ENCODE measurements around the gene TMEM131. TPM values are rescaled to one million over a fixed set of nuclear protein-coding genes. Genes with fewer than 3 reads are reported as not detected.

TMEM131 gene
- total and polyA plus RNA-seq, 2 experiments from 2014 or later = 9.2 to 22.7 TPM

- TF ChIP-seq ZNF462 (CRISPR knock-in tag; IDR thresholded peaks at IDR 0.05) = no peak
- no peak for TF ChIP-seq CTCF (conservative IDR thresholded peaks at IDR 0.05; ENCODE audit: low read depth in 2 of 2)
These were observed 243.1 kb downstream of the TMEM131 start (continued) for GRCh38 chr2:97752342-97753334.

DNA sequence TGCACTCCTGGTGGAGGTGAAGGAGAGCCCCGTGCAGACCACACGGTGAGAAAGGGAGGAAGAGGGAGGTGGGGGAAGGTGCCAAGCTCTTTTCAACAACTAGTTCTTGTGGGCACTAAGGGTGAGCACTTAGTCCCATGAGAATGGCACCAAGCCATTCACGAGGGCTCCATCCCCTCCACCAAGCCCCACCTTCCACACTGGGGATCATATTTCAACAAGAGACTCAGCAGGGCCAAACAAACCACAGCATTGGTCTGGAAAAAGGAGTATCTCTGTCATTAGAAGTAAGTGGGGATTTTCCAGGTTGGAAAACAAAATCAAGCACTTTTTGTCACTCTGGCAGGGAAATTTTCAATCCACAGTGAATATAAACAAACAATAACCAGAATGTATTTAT, 244.0 kb downstream of the TMEM131 start:
- DNase-seq (ENCODE audit: low spot score) = peak; percentile 56
- H3K4me3 Mint-ChIP-seq = no peak overlapping the region
- no peak overlapping the region for H3K27ac Mint-ChIP-seq
- H3K27me3 Mint-ChIP-seq (ENCODE audit: insufficient read depth, low read depth, poor library complexity) = peaks cover 12% of the 10 kb centered on the region
- no peaks in the 10 kb centered on the region for H3K27me3 ChIP-seq (ENCODE audit: insufficient read depth)
- no peak overlapping the region for H3K4me3 ChIP-seq
- H3K4me2 ChIP-seq = 0 out of 2 replicates have a peak overlapping the region, but pooled peaks have one; percentile 10
- TF ChIP-seq, protein P1, sequence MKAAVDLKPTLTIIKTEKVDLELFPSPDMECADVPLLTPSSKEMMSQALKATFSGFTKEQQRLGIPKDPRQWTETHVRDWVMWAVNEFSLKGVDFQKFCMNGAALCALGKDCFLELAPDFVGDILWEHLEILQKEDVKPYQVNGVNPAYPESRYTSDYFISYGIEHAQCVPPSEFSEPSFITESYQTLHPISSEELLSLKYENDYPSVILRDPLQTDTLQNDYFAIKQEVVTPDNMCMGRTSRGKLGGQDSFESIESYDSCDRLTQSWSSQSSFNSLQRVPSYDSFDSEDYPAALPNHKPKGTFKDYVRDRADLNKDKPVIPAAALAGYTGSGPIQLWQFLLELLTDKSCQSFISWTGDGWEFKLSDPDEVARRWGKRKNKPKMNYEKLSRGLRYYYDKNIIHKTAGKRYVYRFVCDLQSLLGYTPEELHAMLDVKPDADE (IDR thresholded peaks at IDR 0.05) = no peak
- TF ChIP-seq ZNF114 (CRISPR knock-in tag; IDR thresholded peaks at IDR 0.05) (no peak), POLR2AphosphoS5 (IDR thresholded peaks at IDR 0.05; ENCODE audit: low read depth) (no peak)
- peak; percentile 57 for ATAC-seq
- H4K20me1 ChIP-seq (replicated peaks; ENCODE audit: insufficient read depth) = no peaks in the 10 kb centered on the region
- no peaks in the 10 kb centered on the region for H3K36me3 ChIP-seq (ENCODE audit: insufficient read depth)
- H3K4me1 ChIP-seq (ENCODE audit: insufficient read depth) = peaks cover 13% of the 10 kb centered on the region; the same call in 1 of the 2 replicates
- H2AFZ ChIP-seq = no peak overlapping the region
- H3F3A ChIP-seq (replicated peaks; ENCODE audit: low read depth) = no peaks in the 10 kb centered on the region
- peaks cover 6% of the 10 kb centered on the region; the same call in 2 of the 3 replicates for H3K36me3 Mint-ChIP-seq (ENCODE audit: low read depth)
- peaks cover 28% of the 10 kb centered on the region for H3K4me1 Mint-ChIP-seq
- H3K27ac ChIP-seq (ENCODE audit: low read depth) = no peak overlapping the region
- no peaks in the 10 kb centered on the region for H3K9me2 ChIP-seq (ENCODE audit: insufficient read depth)
- H3K9me3 Mint-ChIP-seq = no peaks in the 10 kb centered on the region
- no peaks in the 10 kb centered on the region for H3K79me2 ChIP-seq (replicated peaks; ENCODE audit: insufficient read depth)
